ENCODE data around the gene CX3CL1. TPM values are rescaled to one million over a fixed set of nuclear protein-coding genes. Genes with fewer than 3 reads are reported as not detected.

Gene CX3CL1
- total and polyA plus RNA-seq, 2 donors (not counting 1 experiment from before 2014, with no cell fraction given): not detected

DNA sequence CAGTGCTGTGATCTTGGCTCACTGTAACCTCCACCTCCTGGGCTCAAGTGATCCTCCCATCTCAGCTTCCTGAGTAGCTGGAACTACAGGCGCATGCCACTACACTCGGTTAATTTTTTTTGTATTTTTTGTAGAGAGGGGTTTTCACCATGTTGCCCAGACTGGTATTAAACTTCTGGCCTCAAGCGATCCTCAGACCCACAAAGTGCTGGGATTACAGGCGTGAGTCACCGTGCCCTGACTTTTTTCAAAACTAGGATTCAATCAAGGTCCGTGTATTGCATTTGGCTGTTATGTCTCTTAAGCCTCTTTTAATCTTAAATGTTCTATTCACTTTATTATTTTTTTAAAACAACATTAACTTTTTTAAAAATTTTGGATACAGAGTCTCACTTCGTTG is 18.0 kb upstream of the CX3CL1 start:
- H3K36me3 ChIP-seq (replicated peaks in 1 of 2; ENCODE audit: control extremely low read depth in 1 of 2, control insufficient read depth in 1 of 2, extremely low read depth in 1 of 2, insufficient read depth in 2 of 2, low read length in 1 of 2): no peaks in the 10 kb centered on the region
- POLR2A ChIA-PET: interaction anchor here (0.6 kb wide), 1 partner anchor 10 kb away, joined by 6 read pairs; no protein-coding TSS in a partner anchor
- CTCF ChIA-PET: no interaction called here
- no peak for TF ChIP-seq EZH2 (IDR thresholded peaks at IDR 0.05; ENCODE audit: borderline replicate concordance, insufficient read depth, low read depth, low read length, poor library complexity, severe bottlenecking)
- TF ChIP-seq CTCF (IDR thresholded peaks at IDR 0.05): no peak
- 100% methylated on average over 2 of the region's 7 CpGs for WGBS (ENCODE audit: insufficient coverage)
- DNase-seq: no peak
- H4K20me1 ChIP-seq (ENCODE audit: control insufficient read depth, insufficient read depth, low read length, poor library complexity, severe bottlenecking): no peaks in the 10 kb centered on the region
- peaks cover 16 to 24% of the 10 kb centered on the region in 2 donors for H3K4me1 ChIP-seq (ENCODE audit: control insufficient read depth in 2 of 2, insufficient read depth in 2 of 2, low read length in 2 of 2)
- Mint-ChIP-seq H3K4me3 (no peak overlapping the region), H3K4me1 (peaks cover 31% of the 10 kb centered on the region), H3K27ac (no peak overlapping the region), H3K27me3 (peaks cover 6% of the 10 kb centered on the region), H3K9me3 (ENCODE audit: insufficient read depth) (no peaks in the 10 kb centered on the region)
- H3K4me2 ChIP-seq (replicated peaks; ENCODE audit: low read depth, low read length, poor library complexity, severe bottlenecking): no peak overlapping the region
- H2AFZ ChIP-seq (ENCODE audit: insufficient read depth, low read depth, low read length, poor library complexity, severe bottlenecking): no peak overlapping the region
- ATAC-seq (ENCODE audit: low read depth): no peak
- intact Hi-C loops (cut with micrococcal nuclease): no loop called here
- no peaks in the 10 kb centered on the region for H3K9me3 ChIP-seq (ENCODE audit: control extremely low read depth in 1 of 3, control insufficient read depth in 2 of 3, insufficient read depth in 1 of 3, low read length in 2 of 3)
- H3K27ac ChIP-seq (ENCODE audit: low read length in 2 of 2): no peak overlapping the region
- peaks cover 0 to 2% (median 0%) of the 10 kb centered on the region in 4 experiments for H3K27me3 ChIP-seq (replicated peaks in 1 of 4; ENCODE audit: control extremely low read depth in 1 of 4, control insufficient read depth in 3 of 4, insufficient read depth in 4 of 4, low read length in 3 of 4)
- no peak overlapping the region for H3K9ac ChIP-seq (ENCODE audit: low read length)
- no peak overlapping the region for H3K4me3 ChIP-seq (ENCODE audit: control extremely low read depth in 1 of 5, extremely low read depth in 1 of 5, insufficient read depth in 1 of 5, low read depth in 2 of 5, low read length in 4 of 5)
- no peaks in the 10 kb centered on the region for H3K79me2 ChIP-seq (ENCODE audit: control insufficient read depth, insufficient read depth, low read length)

- ATAC-seq (ENCODE audit: low read depth) (no peak), DNase-seq (no peak)
- TF ChIP-seq EZH2 (IDR thresholded peaks at IDR 0.05; ENCODE audit: borderline replicate concordance, insufficient read depth, low read depth, low read length, poor library complexity, severe bottlenecking): no peak
- H3K4me3 ChIP-seq (ENCODE audit: control extremely low read depth in 1 of 5, extremely low read depth in 1 of 5, insufficient read depth in 1 of 5, low read depth in 2 of 5, low read length in 4 of 5): no peak overlapping the region
- H3K27me3 ChIP-seq (replicated peaks in 1 of 4; ENCODE audit: control extremely low read depth in 1 of 4, control insufficient read depth in 3 of 4, insufficient read depth in 4 of 4, low read length in 3 of 4): peaks cover 0 to 2% (median 0%) of the 10 kb centered on the region in 4 experiments
- intact Hi-C loops (cut with micrococcal nuclease): no loop called here
- Mint-ChIP-seq H3K4me3 (no peak overlapping the region), H3K27ac (no peak overlapping the region), H3K4me1 (peaks cover 26% of the 10 kb centered on the region), H3K27me3 (peaks cover 6% of the 10 kb centered on the region), H3K9me3 (ENCODE audit: insufficient read depth) (no peaks in the 10 kb centered on the region)
- ChIA-PET POLR2A (interaction anchor here (0.6 to 0.8 kb wide), 3 partner anchors 11 to 882 kb away, joined by 4 to 8 read pairs (median 8); no protein-coding TSS in a partner anchor), CTCF (interaction anchor here (0.6 to 1.1 kb wide), 2 partner anchors 16 to 30 kb away, joined by 3 to 4 read pairs; no protein-coding TSS in a partner anchor)
- H2AFZ ChIP-seq (ENCODE audit: insufficient read depth, low read depth, low read length, poor library complexity, severe bottlenecking): no peak overlapping the region
- H3K9ac ChIP-seq (ENCODE audit: low read length): no peak overlapping the region
- peaks cover 8 to 16% of the 10 kb centered on the region in 2 donors for H3K4me1 ChIP-seq (ENCODE audit: control insufficient read depth in 2 of 2, insufficient read depth in 2 of 2, low read length in 2 of 2)
- no peaks in the 10 kb centered on the region for H3K9me3 ChIP-seq (ENCODE audit: control extremely low read depth in 1 of 3, control insufficient read depth in 2 of 3, insufficient read depth in 1 of 3, low read length in 2 of 3)
- H3K79me2 ChIP-seq (ENCODE audit: control insufficient read depth, insufficient read depth, low read length): no peaks in the 10 kb centered on the region
- no peaks in the 10 kb centered on the region for H3K36me3 ChIP-seq (replicated peaks in 1 of 2; ENCODE audit: control extremely low read depth in 1 of 2, control insufficient read depth in 1 of 2, extremely low read depth in 1 of 2, insufficient read depth in 2 of 2, low read length in 1 of 2)
- WGBS (ENCODE audit: insufficient coverage): 81% methylated on average over 2 of the region's 5 CpGs
- H3K27ac ChIP-seq (ENCODE audit: low read length in 2 of 2): no peak overlapping the region
- H3K4me2 ChIP-seq (replicated peaks; ENCODE audit: low read depth, low read length, poor library complexity, severe bottlenecking): no peak overlapping the region
- no peaks in the 10 kb centered on the region for H4K20me1 ChIP-seq (ENCODE audit: control insufficient read depth, insufficient read depth, low read length, poor library complexity, severe bottlenecking)
These were observed 16.3 kb upstream of the CX3CL1 start for GRCh38 chr16:57355898-57356414.

Measured in B cell (primary cell).